ENCODE data around the gene ZC3H4. TPM values are rescaled to one million over a fixed set of nuclear protein-coding genes. Genes with fewer than 3 reads are reported as not detected.

Gene ZC3H4
- total RNA-seq, 1 donor from 2014 or later, result 22.1 TPM

- intact Hi-C loops (cut with micrococcal nuclease), result no loop called here
- Histone ChIP-seq H3K4me1 (peaks cover 3% of the 10 kb centered on the region), H3K27ac (replicated peaks) (no peak overlapping the region), H3K4me3 (no peak overlapping the region), H3K9me3 (replicated peaks) (no peaks in the 10 kb centered on the region), H3K36me3 (no peaks in the 10 kb centered on the region), H3K27me3 (ENCODE audit: low read depth) (peaks cover 93% of the 10 kb centered on the region)
- DNase-seq, result no peak
- TF ChIP-seq CTCF (IDR thresholded peaks at IDR 0.05; ENCODE audit: borderline replicate concordance), result no peak
Measured at GRCh38 chr19:47028195-47028601, 85.4 kb downstream of the ZC3H4 start.

GRCh38 chr19:47027586-47028088 is 85.9 kb downstream of the ZC3H4 start:
- no peaks in the 10 kb centered on the region for H3K36me3 ChIP-seq
- TF ChIP-seq CTCF (IDR thresholded peaks at IDR 0.05; ENCODE audit: borderline replicate concordance), result no peak
- intact Hi-C loops (cut with micrococcal nuclease), result no loop called here
- peaks cover 97% of the 10 kb centered on the region for H3K27me3 ChIP-seq (ENCODE audit: low read depth)
- no peak for DNase-seq
- H3K4me3 ChIP-seq, result no peak overlapping the region
- H3K9me3 ChIP-seq (replicated peaks), result no peaks in the 10 kb centered on the region
- peaks cover 7% of the 10 kb centered on the region for H3K4me1 ChIP-seq
- no peak overlapping the region for H3K27ac ChIP-seq (replicated peaks)

GRCh38 chr19:47026889-47027288 is 86.7 kb downstream of the ZC3H4 start:
- H3K4me3 ChIP-seq, result no peak overlapping the region
- peaks cover 97% of the 10 kb centered on the region for H3K27me3 ChIP-seq (ENCODE audit: low read depth)
- H3K4me1 ChIP-seq, result peaks cover 9% of the 10 kb centered on the region
- intact Hi-C loops (cut with micrococcal nuclease), result no loop called here
- TF ChIP-seq CTCF (IDR thresholded peaks at IDR 0.05; ENCODE audit: borderline replicate concordance), result no peak
- no peak for DNase-seq
- no peaks in the 10 kb centered on the region for H3K36me3 ChIP-seq
- H3K9me3 ChIP-seq (replicated peaks), result no peaks in the 10 kb centered on the region
- H3K27ac ChIP-seq (replicated peaks), result no peak overlapping the region

GRCh38 chr19:47026156-47026555 is 87.4 kb downstream of the ZC3H4 start:
- no peak for TF ChIP-seq CTCF (IDR thresholded peaks at IDR 0.05; ENCODE audit: borderline replicate concordance)
- intact Hi-C loops (cut with micrococcal nuclease), result no loop called here
- Histone ChIP-seq H3K36me3 (no peaks in the 10 kb centered on the region), H3K4me3 (no peak overlapping the region), H3K9me3 (replicated peaks) (no peaks in the 10 kb centered on the region), H3K27me3 (ENCODE audit: low read depth) (peaks cover 97% of the 10 kb centered on the region), H3K4me1 (peaks cover 16% of the 10 kb centered on the region), H3K27ac (replicated peaks) (no peak overlapping the region)
- no peak for DNase-seq

- no peak overlapping the region for H3K4me3 ChIP-seq
- H3K27me3 ChIP-seq (ENCODE audit: low read depth), result peaks cover 97% of the 10 kb centered on the region
- H3K27ac ChIP-seq (replicated peaks), result no peak overlapping the region
- DNase-seq, result no peak
- no peaks in the 10 kb centered on the region for H3K9me3 ChIP-seq (replicated peaks)
- no peaks in the 10 kb centered on the region for H3K36me3 ChIP-seq
- intact Hi-C loops (cut with micrococcal nuclease), result no loop called here
- peaks cover 32% of the 10 kb centered on the region for H3K4me1 ChIP-seq
- TF ChIP-seq CTCF (IDR thresholded peaks at IDR 0.05; ENCODE audit: borderline replicate concordance), result no peak
Measured at GRCh38 chr19:47024502-47024901, 89.1 kb downstream of the ZC3H4 start.

GRCh38 chr19:47023448-47023794 is 90.2 kb downstream of the ZC3H4 start:
- intact Hi-C loops (cut with micrococcal nuclease), result no loop called here
- H3K27me3 ChIP-seq (ENCODE audit: low read depth), result peaks cover 94% of the 10 kb centered on the region
- H3K4me1 ChIP-seq, result peaks cover 35% of the 10 kb centered on the region

More at GRCh38 chr19:47023448-47023794, 90.2 kb downstream of the ZC3H4 start:
- Histone ChIP-seq H3K4me3 (no peak overlapping the region), H3K36me3 (no peaks in the 10 kb centered on the region), H3K27ac (replicated peaks) (no peak overlapping the region), H3K9me3 (replicated peaks) (no peaks in the 10 kb centered on the region)
- TF ChIP-seq CTCF (IDR thresholded peaks at IDR 0.05; ENCODE audit: borderline replicate concordance), result no peak
- DNase-seq, result no peak

Data from left ventricle myocardium inferior (tissue), 1 donor.